Activated CD8-positive, alpha-beta memory T cell treated with anti-CD3 and anti-CD28 coated beads, Interleukin-2, amount 50 U/mL, for 24 hours (primary cell): ENCODE results near the gene TXNDC11.
"Not testable (repeated sequence)": the region's sequence is repeated elsewhere in the genome, so short reads cannot be mapped to it uniquely, and the experiment has no call there.

Experiments used
- DNase-seq: peaks from one replicate; pipeline ENCODE4 v3.0.0-alpha.2; 2020; ENCODE audit errors: extremely low read depth

TXNDC11 gene, protein sequence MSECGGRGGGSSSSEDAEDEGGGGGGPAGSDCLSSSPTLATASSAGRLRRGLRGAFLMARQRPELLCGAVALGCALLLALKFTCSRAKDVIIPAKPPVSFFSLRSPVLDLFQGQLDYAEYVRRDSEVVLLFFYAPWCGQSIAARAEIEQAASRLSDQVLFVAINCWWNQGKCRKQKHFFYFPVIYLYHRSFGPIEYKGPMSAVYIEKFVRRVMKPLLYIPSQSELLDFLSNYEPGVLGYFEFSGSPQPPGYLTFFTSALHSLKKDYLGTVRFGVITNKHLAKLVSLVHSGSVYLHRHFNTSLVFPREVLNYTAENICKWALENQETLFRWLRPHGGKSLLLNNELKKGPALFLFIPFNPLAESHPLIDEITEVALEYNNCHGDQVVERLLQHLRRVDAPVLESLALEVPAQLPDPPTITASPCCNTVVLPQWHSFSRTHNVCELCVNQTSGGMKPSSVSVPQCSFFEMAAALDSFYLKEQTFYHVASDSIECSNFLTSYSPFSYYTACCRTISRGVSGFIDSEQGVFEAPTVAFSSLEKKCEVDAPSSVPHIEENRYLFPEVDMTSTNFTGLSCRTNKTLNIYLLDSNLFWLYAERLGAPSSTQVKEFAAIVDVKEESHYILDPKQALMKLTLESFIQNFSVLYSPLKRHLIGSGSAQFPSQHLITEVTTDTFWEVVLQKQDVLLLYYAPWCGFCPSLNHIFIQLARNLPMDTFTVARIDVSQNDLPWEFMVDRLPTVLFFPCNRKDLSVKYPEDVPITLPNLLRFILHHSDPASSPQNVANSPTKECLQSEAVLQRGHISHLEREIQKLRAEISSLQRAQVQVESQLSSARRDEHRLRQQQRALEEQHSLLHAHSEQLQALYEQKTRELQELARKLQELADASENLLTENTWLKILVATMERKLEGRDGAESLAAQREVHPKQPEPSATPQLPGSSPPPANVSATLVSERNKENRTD

GRCh38 chr16:11742536-11743307, at the start of gene TXNDC11:
Gene TXNDC11, minus strand, starts transcription at chr16:11742857. Its CDS starts 127 bp downstream, at chr16:11742730.
- peak; percentile 96 for DNase-seq

DNA sequence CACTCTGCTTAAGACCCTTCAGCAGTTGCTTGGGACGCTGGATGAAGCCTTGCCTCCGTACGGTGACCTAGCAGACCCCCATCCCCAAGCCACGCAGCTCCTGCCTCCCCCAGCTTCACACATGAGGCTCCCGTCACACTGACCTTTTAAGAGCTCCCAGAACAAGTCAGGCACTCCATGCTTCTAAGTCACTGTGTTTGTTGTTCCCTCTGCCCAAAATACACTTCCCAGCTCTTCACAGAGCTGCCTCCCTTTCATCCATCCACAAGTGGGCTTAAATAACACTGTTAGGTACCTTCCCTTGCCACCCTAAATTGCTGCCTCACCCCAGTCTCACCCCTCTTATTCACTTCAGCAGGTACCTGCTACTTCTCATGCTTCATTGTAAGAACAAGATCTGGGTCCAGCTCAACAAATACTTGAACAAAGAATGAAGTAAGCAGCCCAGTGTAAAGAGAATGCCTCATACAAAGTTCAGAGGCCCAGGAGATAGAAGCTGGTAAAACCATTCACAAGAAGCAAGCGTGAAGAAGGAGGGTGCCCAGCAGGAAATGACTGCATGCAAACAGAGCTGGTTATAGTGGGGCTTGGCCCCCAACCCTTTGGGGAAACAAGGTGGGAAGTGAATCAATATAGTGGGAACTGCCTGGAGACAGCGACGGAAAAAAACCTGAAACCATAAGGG, 48.6 kb upstream of the TXNDC11 start:
- DNase-seq: no peak

DNA sequence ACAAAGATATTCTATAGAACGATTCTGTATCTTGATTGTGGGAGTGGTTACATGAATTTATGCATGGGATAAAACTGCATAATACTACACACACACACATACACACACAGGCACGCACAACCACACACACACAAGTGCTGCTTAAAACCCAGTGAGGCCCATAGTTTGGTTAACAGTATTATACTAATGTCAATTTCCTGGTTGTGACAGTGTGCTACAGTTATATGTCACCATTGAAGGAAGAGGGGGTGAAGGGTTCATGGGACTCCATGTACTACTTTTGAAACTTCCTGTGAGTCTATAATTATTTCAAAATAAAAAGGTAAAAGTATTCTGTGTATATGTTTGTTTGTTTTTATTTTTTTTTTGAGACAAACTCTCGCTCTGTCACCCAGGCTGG, 46.3 kb upstream of the TXNDC11 start:
- no peak for DNase-seq

- DNase-seq: not testable (repeated sequence)
These were observed 42.4 kb upstream of the TXNDC11 start for GRCh38 chr16:11784980-11785599.

DNA sequence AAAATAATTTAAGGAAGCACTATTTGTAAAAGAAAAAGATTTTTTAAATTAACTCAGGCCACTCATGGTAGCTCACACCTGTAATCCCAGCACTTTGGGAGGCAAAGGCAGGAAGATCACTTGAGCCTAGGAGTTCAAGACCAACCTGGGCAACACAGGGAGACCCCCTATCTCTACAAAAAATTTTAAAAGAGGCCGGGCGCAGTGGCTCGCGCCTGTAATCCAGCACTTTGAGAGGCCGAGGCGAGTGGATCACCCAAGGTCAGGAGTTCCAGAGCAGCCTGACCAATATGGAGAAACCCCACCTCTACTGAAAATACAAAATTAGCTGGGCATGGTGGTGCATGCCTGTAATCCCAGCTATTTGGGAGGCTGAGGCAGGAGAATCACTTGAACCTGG, 41.7 kb upstream of the TXNDC11 start:
- DNase-seq: not testable (repeated sequence)

- DNase-seq: no peak
These were observed 41.3 kb upstream of the TXNDC11 start for GRCh38 chr16:11784038-11784369.

DNA sequence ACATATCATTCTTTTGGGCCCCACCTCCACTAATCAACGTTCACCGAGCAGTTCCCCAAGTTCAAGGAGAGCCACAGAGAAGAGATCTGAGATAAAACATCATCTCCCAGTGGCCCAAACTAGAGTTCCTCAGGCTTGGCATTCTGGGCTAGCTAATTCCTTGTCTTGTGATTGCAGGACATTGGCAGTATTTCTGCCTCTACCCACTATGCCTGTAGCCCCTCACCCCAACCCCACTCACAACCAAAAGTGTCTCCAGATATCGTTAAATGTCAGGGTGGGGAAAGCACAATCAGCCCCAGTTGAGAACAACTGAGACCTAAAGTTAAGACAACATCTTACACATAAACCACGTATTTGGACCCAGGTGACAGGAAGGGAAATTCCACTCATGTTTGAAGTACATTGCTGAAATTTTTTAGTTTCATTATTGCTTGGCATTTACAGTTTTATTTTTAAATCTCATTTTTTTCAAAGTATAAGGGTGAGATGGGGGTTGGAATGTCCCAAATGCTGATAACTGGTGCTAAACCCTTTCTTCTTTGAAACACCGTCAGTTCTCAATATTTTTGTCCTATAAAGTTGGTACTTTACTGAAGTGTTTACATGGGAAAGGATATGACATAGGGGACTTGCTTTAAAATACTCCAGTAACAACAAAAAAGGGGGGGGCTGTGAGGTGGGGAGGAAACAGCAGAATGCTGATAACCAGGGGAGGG, 40.8 kb upstream of the TXNDC11 start:
- DNase-seq: no peak

DNA sequence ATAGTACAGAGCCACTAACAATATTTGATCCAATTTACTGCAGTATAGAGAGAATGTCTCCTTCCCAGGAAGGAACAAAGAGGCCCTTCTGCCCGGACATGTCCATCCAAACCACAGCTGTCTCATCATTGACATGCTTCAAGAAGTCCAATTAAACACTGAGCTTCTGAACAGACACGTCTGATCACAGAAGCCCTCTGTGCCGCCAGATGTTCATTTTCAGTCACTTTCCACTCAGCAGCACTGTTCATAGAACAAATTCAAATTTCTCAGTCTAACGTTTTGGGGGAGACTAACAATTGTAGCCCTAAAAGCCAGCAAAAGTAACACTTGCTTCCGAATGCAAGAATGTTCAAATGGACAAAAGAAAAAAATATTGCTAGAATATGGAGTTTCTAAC, 39.1 kb upstream of the TXNDC11 start:
- no peak for DNase-seq

- no peak for DNase-seq
These were observed 38.5 kb upstream of the TXNDC11 start for GRCh38 chr16:11780991-11781680.

DNA sequence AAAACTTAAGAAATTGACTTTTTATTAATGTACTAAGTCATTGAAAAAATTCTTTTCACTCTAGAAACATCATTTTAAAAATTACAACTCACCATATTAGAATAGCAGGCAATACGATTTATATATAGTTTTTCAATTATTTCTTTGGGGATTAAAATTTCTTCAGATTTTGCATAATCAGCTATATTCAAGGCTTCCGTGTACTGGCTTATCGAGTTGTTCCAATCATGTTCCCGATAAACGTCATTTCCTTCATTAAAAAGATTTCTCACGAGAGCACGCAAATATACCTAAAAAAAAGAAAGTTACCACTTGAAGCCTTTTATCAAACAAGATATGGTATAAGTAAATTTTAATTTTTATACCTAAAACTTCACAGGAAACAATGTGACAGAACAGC, 36.4 kb upstream of the TXNDC11 start:
- DNase-seq: no peak

GRCh38 chr16:11774065-11774626, 31.5 kb upstream of the TXNDC11 start:
- no peak for DNase-seq

DNA sequence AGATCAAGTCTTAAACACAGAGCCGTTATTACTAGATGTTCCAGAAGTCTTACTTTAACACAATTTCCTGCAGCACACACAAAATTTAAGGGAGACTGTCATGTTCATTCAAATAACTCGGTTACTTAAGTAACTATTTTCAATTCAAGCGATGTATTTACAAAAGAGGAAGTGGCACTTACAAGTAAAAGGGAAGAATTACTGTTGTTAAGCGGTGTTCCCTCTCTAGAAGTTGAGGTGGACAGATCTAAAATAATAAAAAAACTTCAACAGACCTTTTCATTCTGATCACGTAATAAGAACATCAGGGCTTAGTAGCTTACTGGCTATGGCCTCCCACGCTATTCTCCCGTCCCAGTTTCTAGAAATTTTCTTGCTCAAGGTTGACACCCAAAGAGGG, 26.2 kb upstream of the TXNDC11 start:
- DNase-seq: no peak

GRCh38 chr16:11762431-11762830, 19.8 kb upstream of the TXNDC11 start:
- no peak for DNase-seq

DNA sequence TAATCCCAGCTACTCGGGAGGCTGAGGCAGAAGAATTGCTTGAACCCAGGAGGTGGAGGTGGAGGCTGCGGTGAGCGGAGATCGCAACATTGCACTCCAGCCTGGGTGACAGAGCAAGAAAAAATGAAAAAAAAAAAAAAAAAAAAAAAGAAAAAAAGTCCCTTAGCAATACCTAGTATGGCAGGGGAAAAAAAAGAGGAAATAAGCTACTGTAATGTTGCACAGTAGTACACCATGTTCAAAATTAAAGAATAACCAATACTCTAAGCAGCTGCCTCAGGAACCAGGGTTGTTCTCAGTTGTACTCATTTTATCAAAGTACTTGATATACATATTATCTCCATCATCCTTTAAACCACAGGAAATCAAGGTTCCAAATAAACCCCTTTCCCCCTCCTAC, 17.3 kb upstream of the TXNDC11 start:
- no peak for DNase-seq

GRCh38 chr16:11759163-11759834, 16.6 kb upstream of the TXNDC11 start:
- no peak for DNase-seq

GRCh38 chr16:11757671-11758545, 15.3 kb upstream of the TXNDC11 start:
- DNase-seq: no peak

- DNase-seq: no peak
These were observed 13.6 kb upstream of the TXNDC11 start for GRCh38 chr16:11756248-11756647.
